ENCODE results near the gene FAM89B.

The FAM89B gene

GRCh38 chr11:65591939-65592857 lies 19.9 kb downstream of the FAM89B start:
- no peak for DNase-seq

GRCh38 chr11:65592858-65593517 lies 20.6 kb downstream of the FAM89B start:
- no peak for DNase-seq

- DNase-seq: no peak
These were observed 21.4 kb downstream of the FAM89B start for GRCh38 chr11:65593518-65594414.

- DNase-seq: no peak
These were observed 22.8 kb downstream of the FAM89B start for GRCh38 chr11:65595131-65595530.

- no peak for DNase-seq
These were observed 23.4 kb downstream of the FAM89B start, which contains the start of gene KCNK7 for GRCh38 chr11:65595543-65596281. Gene KCNK7 (minus strand): TSS chr11:65595800. CDS start chr11:65595772, 28 bp downstream.

GRCh38 chr11:65596520-65596919 lies 24.2 kb downstream of the FAM89B start:
- no peak for DNase-seq

- DNase-seq: no peak
These were observed 25.9 kb downstream of the FAM89B start for GRCh38 chr11:65598258-65598699.

- DNase-seq: no peak
These were observed 27.0 kb downstream of the FAM89B start for GRCh38 chr11:65599216-65599954.

GRCh38 chr11:65599955-65600246 lies 27.6 kb downstream of the FAM89B start:
- no peak for DNase-seq

GRCh38 chr11:65604258-65604657 lies 31.9 kb downstream of the FAM89B start:
- no peak for DNase-seq

GRCh38 chr11:65606876-65607613 lies 34.7 kb downstream of the FAM89B start:
- DNase-seq: no peak

- DNase-seq: no peak
These were observed 35.5 kb downstream of the FAM89B start for GRCh38 chr11:65607614-65608426.

GRCh38 chr11:65609229-65609628 lies 36.9 kb downstream of the FAM89B start:
- DNase-seq: no peak

- no peak for DNase-seq
These were observed 37.3 kb downstream of the FAM89B start for GRCh38 chr11:65609665-65610064.

- DNase-seq: no peak
These were observed 38.1 kb downstream of the FAM89B start for GRCh38 chr11:65610404-65610803.

GRCh38 chr11:65611028-65611757 lies 38.9 kb downstream of the FAM89B start:
- DNase-seq: peak; percentile 16 to 44

- no peak for DNase-seq
These were observed 39.6 kb downstream of the FAM89B start for GRCh38 chr11:65611758-65612603.

GRCh38 chr11:65612691-65613090 lies 40.4 kb downstream of the FAM89B start:
- no peak for DNase-seq

Measured in bone marrow (tissue), 2 donors.